ENCODE data around the gene FAM13A.

The FAM13A gene

DNA sequence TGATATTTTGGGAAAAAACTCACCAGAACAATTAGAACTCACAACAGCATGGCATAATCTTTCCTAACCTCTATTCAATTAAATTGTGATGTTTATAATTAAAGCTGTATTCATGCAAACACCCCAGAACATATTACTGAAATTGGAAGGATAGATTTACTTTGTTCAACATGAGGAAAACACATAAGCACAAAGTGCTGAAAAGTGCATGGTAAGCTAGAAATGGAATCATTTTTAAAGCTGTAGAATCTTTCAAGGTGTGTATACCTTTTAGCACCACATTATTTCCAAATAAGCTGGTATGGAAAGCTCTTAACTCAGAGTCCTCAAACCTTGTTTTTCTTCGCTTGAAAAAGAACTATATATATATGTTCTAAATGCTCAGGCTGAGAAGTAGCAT, 268.6 kb downstream of the FAM13A start:
- H3K4me3 ChIP-seq (ENCODE audit: low read depth, low read length): no peak overlapping the region
- TF ChIP-seq, protein P1, sequence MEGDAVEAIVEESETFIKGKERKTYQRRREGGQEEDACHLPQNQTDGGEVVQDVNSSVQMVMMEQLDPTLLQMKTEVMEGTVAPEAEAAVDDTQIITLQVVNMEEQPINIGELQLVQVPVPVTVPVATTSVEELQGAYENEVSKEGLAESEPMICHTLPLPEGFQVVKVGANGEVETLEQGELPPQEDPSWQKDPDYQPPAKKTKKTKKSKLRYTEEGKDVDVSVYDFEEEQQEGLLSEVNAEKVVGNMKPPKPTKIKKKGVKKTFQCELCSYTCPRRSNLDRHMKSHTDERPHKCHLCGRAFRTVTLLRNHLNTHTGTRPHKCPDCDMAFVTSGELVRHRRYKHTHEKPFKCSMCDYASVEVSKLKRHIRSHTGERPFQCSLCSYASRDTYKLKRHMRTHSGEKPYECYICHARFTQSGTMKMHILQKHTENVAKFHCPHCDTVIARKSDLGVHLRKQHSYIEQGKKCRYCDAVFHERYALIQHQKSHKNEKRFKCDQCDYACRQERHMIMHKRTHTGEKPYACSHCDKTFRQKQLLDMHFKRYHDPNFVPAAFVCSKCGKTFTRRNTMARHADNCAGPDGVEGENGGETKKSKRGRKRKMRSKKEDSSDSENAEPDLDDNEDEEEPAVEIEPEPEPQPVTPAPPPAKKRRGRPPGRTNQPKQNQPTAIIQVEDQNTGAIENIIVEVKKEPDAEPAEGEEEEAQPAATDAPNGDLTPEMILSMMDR (IDR thresholded peaks at IDR 0.05; ENCODE audit: low read depth, low read length): no peak
- TF ChIP-seq POLR2A (IDR thresholded peaks at IDR 0.05; ENCODE audit: extremely low read depth, insufficient read length): no peak
- TF ChIP-seq, protein P2, sequence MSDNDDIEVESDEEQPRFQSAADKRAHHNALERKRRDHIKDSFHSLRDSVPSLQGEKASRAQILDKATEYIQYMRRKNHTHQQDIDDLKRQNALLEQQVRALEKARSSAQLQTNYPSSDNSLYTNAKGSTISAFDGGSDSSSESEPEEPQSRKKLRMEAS (IDR thresholded peaks at IDR 0.05; ENCODE audit: low read depth, low read length): no peak
- no peak for TF ChIP-seq MYC (IDR thresholded peaks at IDR 0.05; ENCODE audit: low read depth, low read length)
- no peak for DNase-seq (ENCODE audit: low read depth)

DNA sequence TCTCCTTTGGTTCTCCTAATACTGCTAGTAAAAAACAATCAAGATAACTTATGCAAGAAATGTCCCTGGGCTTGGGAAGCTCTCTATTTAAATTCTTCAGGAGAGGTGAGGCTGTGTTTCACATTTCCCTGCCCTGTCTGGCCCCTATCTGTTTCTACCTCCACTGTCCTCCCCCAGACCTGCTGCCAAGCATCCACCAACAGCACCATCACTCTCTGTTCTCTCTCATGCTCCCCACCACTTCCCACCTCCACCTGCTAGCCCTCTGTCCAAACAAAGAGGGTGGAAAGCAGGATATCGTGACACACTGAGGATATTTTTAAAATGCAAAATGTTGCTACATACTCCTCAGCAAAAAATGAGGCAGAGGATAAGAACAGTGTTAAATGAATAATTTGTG, 271.0 kb downstream of the FAM13A start:
- H3K4me3 ChIP-seq (ENCODE audit: low read depth, low read length): no peak overlapping the region
- TF ChIP-seq, protein P2 (IDR thresholded peaks at IDR 0.05; ENCODE audit: low read depth, low read length): no peak
- TF ChIP-seq MYC (IDR thresholded peaks at IDR 0.05; ENCODE audit: low read depth, low read length) (no peak), POLR2A (IDR thresholded peaks at IDR 0.05; ENCODE audit: extremely low read depth, insufficient read length) (no peak)
- TF ChIP-seq, protein P1 (IDR thresholded peaks at IDR 0.05; ENCODE audit: low read depth, low read length): no peak
- DNase-seq (ENCODE audit: low read depth): no peak

DNA sequence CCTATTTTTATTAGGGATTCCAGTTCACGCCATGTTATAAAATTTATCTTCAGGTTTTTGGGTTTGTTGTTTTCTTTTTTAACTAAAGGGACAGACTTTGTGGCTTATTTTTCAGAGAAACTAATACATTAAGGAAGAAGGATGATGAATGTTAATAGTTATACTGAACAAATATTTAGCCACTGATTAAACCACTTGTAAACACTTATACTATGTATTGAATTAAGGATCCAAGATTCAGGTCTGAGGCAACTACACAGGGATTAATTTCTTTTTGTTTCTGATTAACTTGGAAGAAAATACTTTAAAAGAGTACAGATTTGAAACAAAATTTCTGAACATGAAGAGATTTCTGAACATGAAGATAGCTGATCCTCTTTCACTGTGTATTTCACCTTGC, 276.6 kb downstream of the FAM13A start:
- no peak overlapping the region for H3K4me3 ChIP-seq (ENCODE audit: low read depth, low read length)
- TF ChIP-seq POLR2A (IDR thresholded peaks at IDR 0.05; ENCODE audit: extremely low read depth, insufficient read length): no peak
- TF ChIP-seq, protein P2 (IDR thresholded peaks at IDR 0.05; ENCODE audit: low read depth, low read length): no peak
- TF ChIP-seq, protein P1 (IDR thresholded peaks at IDR 0.05; ENCODE audit: low read depth, low read length): no peak
- TF ChIP-seq MYC (IDR thresholded peaks at IDR 0.05; ENCODE audit: low read depth, low read length): no peak
- no peak for DNase-seq (ENCODE audit: low read depth)

DNA sequence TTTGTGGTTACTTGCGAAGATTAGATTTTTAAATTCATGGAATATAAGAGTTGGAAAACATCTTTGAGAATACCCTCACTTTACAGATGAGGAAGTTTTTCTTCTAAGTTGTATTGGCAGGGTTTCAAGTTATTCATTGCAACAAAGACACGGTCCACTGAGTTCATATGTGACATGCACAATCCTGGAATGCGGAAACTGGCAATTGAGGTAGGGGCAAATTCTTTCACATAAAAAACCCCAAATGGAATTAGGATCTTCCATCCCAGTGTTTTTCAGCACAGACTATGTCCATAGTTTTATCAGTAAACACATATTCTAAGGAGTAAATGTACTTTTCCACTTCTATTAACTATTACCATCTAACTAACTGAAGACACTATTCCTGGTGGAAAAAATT, 277.6 kb downstream of the FAM13A start:
- TF ChIP-seq POLR2A (IDR thresholded peaks at IDR 0.05; ENCODE audit: extremely low read depth, insufficient read length): no peak
- TF ChIP-seq, protein P2 (IDR thresholded peaks at IDR 0.05; ENCODE audit: low read depth, low read length): no peak
- TF ChIP-seq, protein P1 (IDR thresholded peaks at IDR 0.05; ENCODE audit: low read depth, low read length): no peak
- no peak for TF ChIP-seq MYC (IDR thresholded peaks at IDR 0.05; ENCODE audit: low read depth, low read length)
- no peak for DNase-seq (ENCODE audit: low read depth)
- no peak overlapping the region for H3K4me3 ChIP-seq (ENCODE audit: low read depth, low read length)

DNA sequence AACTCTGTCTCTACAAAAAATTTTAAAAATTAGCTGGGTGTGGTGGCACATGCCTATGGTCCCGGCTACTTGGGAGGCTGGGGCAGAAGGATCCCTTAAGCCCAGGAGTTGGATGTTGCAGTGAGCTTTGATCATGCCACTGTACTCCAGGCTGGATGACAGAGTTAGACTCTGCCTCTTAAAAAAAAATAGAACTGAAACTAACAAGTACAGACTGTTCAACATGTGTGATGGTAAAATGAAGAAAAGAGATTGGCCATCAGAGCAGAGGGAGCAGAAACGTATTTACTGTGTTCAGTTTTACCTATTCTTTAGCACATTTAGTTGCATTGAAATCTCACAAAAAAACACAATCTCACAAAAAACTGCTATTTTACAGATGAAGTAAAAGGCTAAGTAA, 281.5 kb downstream of the FAM13A start:
- DNase-seq (ENCODE audit: low read depth): no peak
- no peak overlapping the region for H3K4me3 ChIP-seq (ENCODE audit: low read depth, low read length)
- TF ChIP-seq, protein P2 (IDR thresholded peaks at IDR 0.05; ENCODE audit: low read depth, low read length): no peak
- no peak for TF ChIP-seq POLR2A (IDR thresholded peaks at IDR 0.05; ENCODE audit: extremely low read depth, insufficient read length)
- TF ChIP-seq, protein P1 (IDR thresholded peaks at IDR 0.05; ENCODE audit: low read depth, low read length): no peak
- TF ChIP-seq MYC (IDR thresholded peaks at IDR 0.05; ENCODE audit: low read depth, low read length): no peak

DNA sequence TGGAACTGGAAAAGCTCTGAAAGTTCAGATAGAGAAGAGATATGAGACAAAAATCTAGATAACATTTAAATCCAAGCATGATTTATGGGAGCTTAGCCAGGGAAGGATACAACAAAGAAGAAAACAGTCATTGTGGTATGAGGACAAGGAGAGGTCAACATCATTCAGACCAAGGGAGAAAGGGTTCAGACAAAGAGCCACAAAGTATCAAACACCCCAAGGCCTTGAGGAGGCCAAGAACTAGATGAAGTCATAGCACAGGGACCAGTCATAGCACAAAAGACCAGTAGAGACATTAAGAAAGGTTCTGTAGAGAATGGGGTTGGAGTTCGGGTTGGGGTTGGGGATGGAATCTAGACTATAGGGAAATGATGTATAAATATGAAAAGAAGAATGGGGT, 282.0 kb downstream of the FAM13A start:
- DNase-seq (ENCODE audit: low read depth): no peak
- TF ChIP-seq, protein P1 (IDR thresholded peaks at IDR 0.05; ENCODE audit: low read depth, low read length): no peak
- no peak for TF ChIP-seq MYC (IDR thresholded peaks at IDR 0.05; ENCODE audit: low read depth, low read length)
- TF ChIP-seq POLR2A (IDR thresholded peaks at IDR 0.05; ENCODE audit: extremely low read depth, insufficient read length): no peak
- TF ChIP-seq, protein P2 (IDR thresholded peaks at IDR 0.05; ENCODE audit: low read depth, low read length): no peak
- H3K4me3 ChIP-seq (ENCODE audit: low read depth, low read length): no peak overlapping the region
